Left hindlimb (tissue), 1 donor: ENCODE results near the gene NXNL2.
A peak's percentile ranks its signal among the peaks of the same experiment; 100 is the strongest.

Experiments used
- DNase-seq: peaks from one replicate; pipeline ENCODE4 v3.0.0-alpha.2; 2018

The NXNL2 gene

GRCh38 chr9:88534456-88535225, at the start of gene NXNL2:
Gene NXNL2 (plus strand): TSS chr9:88535178. CDS start chr9:88535435, 257 bp downstream.
- peak; percentile 92 for DNase-seq

GRCh38 chr9:88488166-88488565, 46.8 kb upstream of the NXNL2 start:
- DNase-seq, result no peak

- DNase-seq, result no peak
Measured at GRCh38 chr9:88494983-88495721, 39.8 kb upstream of the NXNL2 start.

- no peak for DNase-seq
Measured at GRCh38 chr9:88497224-88497623, 37.8 kb upstream of the NXNL2 start.

GRCh38 chr9:88498880-88499279, 36.1 kb upstream of the NXNL2 start:
- DNase-seq, result no peak

- DNase-seq, result no peak
Measured at GRCh38 chr9:88501086-88501485, 33.9 kb upstream of the NXNL2 start.

- DNase-seq, result no peak
Measured at GRCh38 chr9:88502552-88503034, 32.4 kb upstream of the NXNL2 start.

- no peak for DNase-seq
Measured at GRCh38 chr9:88503081-88503844, 31.7 kb upstream of the NXNL2 start.

- no peak for DNase-seq
Measured at GRCh38 chr9:88503845-88504764, 30.9 kb upstream of the NXNL2 start.

GRCh38 chr9:88508326-88508725, 26.7 kb upstream of the NXNL2 start:
- no peak for DNase-seq

- no peak for DNase-seq
Measured at GRCh38 chr9:88511906-88512305, 23.1 kb upstream of the NXNL2 start.

GRCh38 chr9:88514247-88514646, 20.7 kb upstream of the NXNL2 start:
- no peak for DNase-seq

GRCh38 chr9:88521308-88521707, 13.7 kb upstream of the NXNL2 start:
- no peak for DNase-seq

GRCh38 chr9:88522360-88522759, 12.6 kb upstream of the NXNL2 start:
- no peak for DNase-seq

- no peak for DNase-seq
Measured at GRCh38 chr9:88523056-88523455, 11.9 kb upstream of the NXNL2 start.

- no peak for DNase-seq
Measured at GRCh38 chr9:88524911-88525310, 10.1 kb upstream of the NXNL2 start.

- no peak for DNase-seq
Measured at GRCh38 chr9:88527618-88528017, 7.4 kb upstream of the NXNL2 start.

GRCh38 chr9:88528080-88528790, 6.7 kb upstream of the NXNL2 start:
- DNase-seq, result no peak

- no peak for DNase-seq
Measured at GRCh38 chr9:88529496-88529895, 5.5 kb upstream of the NXNL2 start.

- DNase-seq, result no peak
Measured at GRCh38 chr9:88530051-88530450, 4.9 kb upstream of the NXNL2 start.

- DNase-seq, result peak; percentile 53
Measured at GRCh38 chr9:88531920-88532698, 2.9 kb upstream of the NXNL2 start.
